Glomerular visceral epithelial cell (primary cell): Measurements from ENCODE around the gene METTL22.

Experiments
- DNase-seq: peaks from one replicate; pipeline ENCODE4 v3.0.0-alpha.2; 2016; ENCODE audit errors: extremely low spot score

Gene METTL22, protein sequence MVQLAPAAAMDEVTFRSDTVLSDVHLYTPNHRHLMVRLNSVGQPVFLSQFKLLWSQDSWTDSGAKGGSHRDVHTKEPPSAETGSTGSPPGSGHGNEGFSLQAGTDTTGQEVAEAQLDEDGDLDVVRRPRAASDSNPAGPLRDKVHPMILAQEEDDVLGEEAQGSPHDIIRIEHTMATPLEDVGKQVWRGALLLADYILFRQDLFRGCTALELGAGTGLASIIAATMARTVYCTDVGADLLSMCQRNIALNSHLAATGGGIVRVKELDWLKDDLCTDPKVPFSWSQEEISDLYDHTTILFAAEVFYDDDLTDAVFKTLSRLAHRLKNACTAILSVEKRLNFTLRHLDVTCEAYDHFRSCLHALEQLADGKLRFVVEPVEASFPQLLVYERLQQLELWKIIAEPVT

DNA sequence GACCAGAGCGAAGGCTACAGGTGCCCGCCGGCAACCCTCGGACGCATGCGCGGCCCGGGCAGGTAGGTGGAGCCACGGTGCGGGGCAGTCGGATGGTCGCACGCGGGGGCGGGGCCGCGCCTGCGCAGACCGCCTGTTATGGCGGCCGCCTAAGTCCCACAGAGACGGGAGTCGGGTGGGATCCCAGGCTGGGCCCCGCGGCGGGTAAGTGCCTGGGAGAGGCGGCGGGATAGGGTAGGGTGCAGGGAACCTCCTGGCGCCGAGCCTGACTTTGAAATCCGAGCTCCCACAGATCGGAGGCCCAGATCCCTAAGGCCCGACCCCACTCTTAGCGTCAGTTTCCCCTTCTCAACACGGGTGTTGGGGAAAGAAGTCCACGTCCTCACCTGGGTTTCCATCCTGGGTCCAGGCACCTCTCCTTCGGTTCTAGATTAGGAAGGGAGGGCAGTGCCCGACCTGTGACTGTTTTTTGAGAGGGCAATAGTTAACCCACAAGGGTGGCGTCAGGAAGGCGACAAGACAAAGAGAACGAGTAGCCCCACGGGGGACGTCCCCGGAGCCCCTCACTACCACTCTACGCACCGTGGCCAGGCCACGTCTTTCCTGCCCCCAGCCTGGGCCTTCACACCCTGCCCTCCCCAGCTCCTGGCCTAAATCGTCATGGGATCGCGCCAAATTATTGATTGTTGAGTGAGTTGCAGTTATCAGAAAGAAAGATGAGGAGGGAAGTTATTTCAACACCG is at the start of gene METTL22:
METTL22 (plus strand) TSS at position 127 of the 743 bp plus-strand sequence. CDS start 3,968 bp downstream, outside the sequence.
- peak; percentile 90 for DNase-seq

DNA sequence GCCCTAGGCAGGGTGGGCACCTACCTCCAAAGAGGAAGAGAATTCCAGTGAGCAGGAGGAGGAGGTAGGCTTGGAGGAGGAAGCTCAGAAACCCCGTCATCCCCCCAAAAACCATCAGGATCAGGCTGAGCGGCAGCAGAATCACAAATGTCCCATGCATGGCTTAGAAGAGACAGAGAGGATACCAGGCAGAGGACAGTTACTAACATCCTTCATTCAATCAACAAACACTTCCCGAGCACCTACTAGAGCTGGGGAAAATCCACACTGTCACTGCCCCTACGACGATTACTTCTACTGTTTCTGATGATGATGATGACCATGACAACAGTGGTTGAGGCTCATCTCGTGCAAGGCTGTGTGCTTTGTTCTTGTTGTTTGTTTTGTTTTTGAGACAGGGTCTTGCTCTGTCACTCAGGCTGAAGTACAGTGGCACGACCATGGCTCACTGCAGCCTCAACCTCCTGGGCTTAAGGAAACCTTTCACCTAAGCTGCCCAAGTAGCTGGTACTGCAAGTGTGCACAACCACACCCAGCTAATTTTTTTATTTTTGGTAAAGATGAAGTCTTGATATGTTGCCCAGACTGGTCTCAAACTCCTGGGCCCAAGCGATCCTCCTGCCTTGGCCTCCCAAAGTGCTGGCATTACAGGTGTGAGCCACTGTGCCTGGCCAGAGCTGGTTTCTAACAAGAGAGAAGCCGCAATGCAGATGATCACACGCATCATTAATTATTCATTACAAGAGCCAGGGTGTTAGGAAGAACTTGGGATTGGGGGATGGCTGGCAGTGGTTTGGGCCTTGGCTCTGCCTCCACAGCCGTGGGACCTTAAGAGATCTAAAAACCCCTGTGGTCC is 49.2 kb upstream of the METTL22 start:
- no peak for DNase-seq

DNA sequence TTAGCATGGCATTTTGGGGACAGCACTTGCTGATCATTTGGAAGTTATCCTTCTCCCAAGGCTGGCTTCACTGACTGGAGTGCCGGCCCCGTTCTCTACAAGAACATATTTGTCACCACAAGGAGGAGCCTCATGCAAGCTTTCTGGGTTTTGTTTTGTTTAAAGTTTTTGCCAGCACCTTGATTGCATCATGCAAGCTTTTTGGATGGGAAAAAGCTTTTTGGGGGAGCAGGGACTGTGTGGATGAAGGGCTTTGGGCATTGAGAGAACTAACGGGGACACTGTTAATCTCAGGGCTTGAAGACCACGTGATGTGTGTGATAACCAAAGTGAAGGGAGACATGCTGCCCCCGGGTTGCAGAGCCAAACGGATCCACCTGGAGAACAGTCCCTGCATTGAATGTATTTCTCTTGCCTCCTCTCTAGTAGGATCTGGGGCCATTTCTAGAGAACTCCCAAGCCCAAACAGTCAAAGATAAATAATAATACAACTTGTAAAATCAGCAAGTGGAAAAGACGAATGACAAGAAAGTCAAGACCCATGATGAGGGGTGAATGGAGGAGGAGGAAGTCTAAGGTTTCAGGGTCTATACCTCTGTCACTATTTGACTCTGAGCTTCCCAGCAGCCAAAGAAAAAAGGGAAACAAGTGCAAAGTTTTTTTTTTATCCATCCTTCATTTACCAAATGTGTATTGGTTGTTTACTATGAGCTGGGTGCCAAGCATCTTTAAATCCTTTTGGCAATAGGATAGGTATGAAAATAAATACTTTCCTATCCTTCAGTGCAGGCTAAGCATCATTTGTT is 48.4 kb upstream of the METTL22 start:
- no peak for DNase-seq

DNA sequence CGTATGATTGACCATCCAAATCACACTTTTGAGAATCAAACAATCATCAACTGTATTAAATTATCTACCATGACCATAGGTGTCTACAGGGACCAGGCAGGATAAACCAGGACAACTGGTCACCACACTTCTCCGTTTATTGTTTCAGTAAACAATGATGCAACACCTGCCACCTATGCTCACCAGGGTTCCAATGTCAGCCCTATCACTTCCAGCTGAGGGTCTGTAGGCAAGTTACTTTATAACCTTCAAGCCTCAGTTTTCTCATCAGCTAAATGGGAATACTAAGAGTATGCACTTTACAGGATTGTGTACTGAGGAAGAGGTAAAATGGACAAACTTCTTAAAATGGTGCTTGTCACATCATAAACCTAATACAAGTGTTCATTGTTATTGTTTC is 46.1 kb upstream of the METTL22 start:
- no peak for DNase-seq

DNA sequence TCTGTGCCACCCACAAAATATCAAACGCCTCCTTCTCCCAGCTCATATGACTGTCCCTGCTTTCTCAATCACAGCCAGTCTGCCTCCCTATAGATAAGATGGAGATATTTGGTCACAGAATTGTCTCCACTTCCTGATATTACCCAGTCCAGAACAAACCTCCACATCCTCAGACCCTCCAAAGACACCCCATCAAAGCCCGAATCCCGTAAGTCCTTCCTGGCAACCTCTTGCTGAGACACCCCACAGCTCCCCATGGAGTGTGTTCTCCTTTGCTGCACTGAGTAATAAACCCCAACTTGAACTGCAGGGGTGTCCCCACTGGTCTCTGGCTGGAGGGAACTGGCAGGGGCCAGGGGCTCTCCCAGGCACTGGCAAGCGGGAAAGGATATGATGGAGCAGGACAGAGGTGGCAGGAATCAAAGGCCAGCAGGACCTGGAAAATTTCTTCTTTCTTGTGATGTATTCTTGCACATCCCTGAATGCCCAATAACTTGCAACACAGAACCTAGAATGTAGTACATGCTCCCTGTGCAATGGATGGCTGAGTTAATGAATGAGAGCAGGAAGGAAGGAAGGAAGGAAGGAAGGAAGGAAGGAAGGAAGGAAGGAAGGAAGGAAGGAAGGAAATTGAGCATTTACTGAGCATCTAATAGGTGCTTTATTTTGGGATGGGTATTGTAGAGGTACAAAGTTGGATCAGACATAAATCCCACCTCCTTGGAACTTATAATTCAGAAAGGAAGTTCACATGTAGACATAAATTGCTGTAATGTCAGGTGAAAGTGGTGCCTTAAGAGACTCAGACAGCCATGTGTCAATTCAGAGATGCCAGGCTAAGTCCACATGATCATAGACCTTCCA is 45.1 kb upstream of the METTL22 start:
- DNase-seq, result no peak

DNA sequence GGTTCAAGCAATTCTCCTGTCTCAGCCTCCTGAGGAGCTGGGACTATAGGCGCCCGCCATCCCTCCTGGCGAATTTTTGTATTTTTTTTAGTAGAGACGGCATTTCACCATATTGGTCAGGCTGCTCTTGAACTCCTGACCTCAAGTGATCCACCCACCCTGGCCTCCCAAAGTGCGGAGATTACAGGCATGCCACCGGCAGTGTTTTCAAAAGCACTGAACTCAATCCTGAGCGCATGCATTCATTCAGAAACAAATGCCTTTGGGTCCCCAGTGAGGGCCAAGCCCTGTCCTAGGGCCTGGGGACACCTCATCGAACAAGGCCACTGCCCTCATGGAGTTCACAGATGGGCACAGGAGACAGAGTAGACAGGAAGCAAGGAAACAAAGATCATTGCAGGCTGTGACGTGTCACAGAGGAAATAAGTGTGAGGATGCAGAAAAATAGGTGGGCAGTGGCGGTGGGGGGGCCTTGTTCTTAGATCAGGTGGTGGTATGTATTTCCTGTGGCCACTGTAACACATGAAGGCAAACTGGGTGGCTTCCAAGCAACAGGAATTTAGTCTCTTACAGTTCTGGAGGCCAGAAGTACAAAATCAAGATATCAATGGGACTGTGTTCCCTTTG is 43.7 kb upstream of the METTL22 start:
- no peak for DNase-seq

DNA sequence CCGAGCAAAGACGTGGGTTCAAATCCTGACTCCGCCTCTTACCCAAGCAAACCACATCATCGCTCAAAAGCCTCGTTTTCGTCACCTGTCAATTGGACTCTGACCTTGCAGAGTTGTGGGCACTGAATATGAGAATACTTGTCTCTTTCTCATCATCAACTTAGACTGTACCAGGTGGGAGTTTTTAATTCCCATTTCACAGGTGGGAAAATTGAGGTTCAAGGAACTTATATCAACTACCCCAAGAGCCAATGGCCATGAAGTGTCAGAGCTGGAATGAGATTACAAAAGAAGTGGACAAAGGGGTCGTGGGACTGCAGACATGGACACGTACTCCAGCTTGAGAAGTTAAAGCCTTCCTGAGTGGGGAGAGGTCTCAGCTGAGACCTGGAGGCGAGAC is 41.9 kb upstream of the METTL22 start:
- no peak for DNase-seq

DNA sequence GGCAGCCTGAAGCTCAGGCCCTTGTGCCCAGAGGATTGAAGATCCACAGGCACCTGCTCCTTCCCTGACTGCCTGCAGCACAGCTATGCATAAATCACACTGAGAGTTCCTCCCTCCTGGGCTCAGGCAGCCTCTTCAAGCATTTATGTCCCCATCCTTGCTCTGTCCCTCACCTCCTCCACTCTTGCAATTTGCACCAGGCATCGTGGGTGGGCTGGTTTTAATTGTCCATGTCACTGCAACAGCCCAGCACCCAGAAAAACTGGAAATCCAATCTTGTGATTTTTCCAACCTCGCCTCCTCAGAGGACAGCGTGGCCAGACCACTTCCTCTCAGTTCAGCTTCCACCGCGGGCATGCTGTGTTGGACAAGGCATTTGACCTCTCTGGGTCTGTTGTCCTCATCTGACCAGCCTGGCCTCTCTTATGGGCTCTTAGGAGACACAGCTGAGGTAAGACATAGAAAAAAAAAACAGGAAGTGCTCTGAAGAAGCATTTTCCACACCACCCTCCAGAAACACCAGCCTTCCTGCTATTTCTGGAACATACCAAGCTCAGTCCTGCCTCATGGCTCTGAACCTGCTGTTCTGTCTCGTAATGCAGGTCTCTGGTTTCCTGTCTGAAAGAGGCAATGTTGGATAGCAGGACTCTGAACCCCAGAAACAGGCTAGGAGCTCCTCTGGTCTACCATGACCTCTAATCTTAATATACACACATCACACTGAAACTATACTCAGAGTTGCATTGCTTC is 39.5 kb upstream of the METTL22 start:
- DNase-seq, result no peak

DNA sequence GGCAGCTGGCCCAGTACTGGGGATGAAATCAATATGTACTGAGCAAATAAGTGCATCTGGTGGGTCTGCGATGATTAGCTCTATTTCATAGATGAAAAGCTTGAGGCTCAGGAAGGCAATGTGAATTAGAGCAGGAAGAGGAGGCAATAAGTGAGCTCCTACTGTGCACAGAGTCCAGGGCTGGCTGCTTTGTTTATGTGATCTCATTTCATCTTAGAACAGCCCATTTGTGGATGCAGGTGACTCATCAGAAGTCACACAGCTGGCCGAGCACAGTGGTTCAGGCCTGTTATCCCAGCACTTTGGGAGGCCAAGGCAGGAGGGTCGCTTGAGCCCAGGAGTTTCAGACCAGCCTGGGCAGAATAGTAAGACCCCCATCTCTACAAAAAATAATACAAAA is 38.3 kb upstream of the METTL22 start:
- DNase-seq, result no peak

DNA sequence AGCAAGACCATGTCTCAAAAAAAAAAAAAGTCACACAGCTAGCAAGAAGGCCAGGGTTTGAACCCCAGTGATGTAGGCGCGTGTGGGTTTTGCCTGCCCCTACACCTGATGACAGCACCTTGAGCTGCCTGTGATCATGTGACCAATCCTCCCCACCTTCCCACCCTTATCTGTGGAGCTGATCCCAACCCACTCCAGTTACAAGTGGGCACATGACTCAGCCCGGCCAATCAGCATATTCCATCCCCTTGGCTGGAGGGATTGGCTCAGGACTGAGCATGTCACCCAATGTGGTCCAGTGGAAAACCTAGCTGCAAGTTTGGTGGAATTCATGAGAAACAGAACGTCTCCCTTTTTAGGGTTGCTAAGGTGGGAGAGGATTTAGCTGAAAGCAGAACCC is 37.8 kb upstream of the METTL22 start:
- DNase-seq, result no peak

DNA sequence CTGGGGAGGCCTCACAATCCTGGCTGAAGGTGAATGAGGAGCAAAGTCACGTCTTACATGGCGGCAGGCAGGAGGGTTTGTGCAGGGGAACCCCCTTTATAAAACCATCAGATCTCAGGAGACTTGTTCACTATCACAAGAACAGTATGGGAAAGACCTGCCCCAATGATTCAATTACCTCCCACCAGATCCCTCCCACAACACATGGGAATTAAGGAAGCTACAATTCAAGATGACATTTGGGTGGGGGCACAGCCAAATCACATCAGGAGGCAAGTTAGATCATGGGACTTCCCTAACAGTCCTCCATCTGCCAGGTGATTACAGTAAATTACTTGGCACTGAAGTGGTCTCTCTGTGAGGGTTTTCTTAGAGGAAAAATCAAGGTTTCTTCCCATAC is 36.5 kb upstream of the METTL22 start:
- no peak for DNase-seq

DNA sequence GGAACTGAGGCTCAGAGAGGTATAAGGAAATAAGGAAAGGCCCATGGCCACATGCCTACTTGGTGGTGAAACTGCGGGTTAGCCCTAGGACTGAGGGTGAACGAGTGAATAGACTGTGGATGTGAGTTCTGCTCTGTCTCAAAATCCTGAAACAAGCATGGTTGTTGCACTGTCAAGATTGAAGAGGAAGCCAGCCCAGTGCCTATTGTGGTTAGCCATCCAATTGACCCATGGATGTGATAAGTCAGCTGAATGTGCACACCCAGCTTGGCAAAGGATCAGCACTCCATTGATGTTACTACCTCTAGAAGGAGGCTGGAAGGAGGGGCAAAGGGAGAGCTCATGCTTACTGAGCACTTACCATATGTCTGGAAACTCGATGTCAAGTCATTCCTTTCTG is 35.6 kb upstream of the METTL22 start:
- DNase-seq, result no peak

DNA sequence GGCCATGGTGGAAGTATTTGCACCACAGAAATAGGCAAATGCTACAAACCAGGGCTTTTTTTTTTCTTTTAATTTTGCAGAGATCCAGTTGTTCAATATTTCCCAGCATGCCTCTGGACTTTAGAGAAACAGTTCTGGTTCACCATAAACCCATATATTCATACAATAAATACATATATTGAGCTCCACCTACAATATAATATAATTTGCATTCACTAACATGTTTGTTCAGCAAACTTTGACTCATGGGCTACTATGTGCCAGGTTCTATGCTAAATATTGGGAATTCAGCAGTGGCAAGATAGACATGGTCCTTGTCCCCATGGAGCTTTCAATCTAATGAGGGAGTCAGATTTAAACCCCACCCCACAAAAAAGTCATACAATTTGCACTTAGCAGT is 34.4 kb upstream of the METTL22 start:
- DNase-seq, result no peak

DNA sequence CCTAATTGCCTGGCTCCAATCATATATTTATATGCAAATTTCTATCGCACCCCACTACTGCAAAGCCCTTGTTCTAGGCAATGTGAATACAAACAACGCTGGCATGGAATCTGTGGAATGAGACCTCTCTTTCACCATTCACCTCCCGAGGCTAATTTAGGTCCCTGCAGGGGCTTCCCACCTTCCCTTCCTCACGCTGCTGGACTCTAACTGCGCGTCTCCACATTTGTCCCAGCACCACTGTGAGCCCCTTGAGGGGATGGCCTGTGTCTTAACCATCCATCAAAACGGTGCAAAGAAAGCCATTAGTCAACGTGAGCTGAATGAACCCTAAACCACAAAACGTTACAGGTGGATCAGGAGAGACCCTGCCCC is 32.8 kb upstream of the METTL22 start:
- no peak for DNase-seq

DNA sequence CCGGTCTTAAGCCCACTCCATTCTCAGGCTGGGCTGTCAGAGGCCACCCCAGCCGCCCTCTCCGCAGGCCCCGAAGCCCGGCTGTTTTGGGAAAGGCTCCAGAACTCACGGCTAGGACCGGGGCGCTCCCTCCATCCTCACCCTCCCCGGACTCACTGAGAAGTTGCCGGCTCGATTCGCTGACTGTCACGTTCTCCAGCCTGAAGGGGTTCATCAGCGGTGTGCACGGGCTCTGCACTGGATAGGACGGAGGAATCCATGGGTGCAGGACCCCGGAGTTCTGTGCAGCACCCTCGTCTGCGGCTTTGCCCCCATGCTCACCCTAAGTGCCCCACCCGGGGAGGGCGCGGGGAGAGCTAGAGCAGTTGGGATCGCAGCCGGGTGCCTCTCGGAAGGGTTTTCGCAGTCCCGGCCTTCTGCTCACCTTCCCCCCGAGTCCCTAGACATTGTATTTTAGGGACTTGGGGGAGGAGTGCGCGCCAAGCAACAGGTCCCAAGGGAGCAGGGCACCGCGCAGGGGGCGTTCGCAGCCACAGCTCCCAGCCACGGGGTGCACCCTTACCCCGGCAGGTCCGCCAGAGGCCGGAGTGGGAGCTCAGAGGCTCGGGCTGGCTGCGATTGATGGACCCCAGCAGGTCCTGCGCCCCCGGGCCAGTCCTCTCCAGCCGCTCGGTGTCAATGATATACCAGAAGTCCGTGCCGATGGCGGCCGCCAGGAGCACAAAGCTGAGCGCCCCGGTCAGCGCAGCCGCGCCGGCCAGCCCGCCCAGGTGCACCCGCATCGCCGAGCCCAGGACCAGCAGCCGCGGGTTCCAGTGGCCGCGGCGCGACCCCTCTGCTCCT is 32.2 kb upstream of the METTL22 start:
- no peak for DNase-seq

DNA sequence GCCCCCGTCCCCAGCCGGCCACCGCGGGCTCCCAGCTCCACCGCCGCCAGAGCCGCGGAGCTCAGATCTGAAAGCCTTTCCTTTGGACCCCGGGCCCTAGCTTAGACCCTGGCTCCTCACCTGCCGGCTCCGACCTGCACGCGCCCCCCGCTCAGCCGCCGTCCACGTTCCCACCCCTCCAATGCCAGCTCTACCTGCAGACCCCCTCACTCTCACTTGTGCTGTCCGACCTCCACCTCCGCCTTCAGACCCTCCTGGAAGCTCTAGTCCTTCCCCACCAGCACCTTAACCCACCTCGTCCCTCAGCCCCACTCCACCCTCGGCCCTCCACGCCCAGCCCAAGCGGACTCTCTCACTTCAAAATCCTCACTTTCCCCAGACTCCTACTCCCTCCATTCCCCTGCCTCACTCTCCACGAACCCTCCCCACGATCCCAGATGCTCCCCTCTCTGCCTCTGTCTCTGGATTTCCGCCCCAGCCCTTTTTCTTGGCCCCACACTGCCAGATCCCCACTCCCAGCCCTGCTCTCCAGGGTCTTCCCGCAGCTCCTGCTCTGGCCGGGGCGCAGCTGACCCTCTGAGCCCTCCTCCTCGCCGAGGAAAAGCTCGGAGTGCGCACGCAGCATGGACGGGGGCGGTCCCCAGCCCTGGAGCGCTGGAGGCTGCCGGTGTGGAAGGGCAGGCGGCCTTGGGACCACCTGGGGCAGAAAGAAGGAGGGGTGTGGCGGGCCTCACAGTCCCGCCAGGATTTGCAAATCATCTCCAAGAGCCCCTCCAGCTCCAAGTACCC is 31.4 kb upstream of the METTL22 start, which contains the start of gene TMEM114:
TMEM114 (minus strand) TSS at position 612 of the 789 bp plus-strand sequence. CDS start 673 bp downstream, outside the sequence.
- DNase-seq, result no peak

DNA sequence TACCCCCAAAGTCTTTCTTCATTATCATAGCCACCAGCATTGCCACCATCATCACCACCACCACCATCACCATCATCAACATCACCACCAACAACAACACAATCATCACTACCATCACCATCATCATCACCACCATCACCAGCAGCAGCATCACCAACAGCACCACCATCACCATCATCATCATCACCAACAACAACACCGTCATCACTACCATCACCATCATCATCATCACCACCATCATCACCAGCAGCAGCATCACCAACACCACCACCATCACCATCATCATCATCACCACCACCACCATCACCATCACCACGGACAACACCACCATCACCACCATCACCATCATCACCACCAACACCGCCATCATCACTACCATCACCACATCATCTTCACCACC is 30.7 kb upstream of the METTL22 start:
- no peak for DNase-seq
